Ishikawa (cell line): ENCODE data around the gene DPYD.

Experiments
- CEBPB ChIP-seq: IDR thresholded peaks from 2 replicates; pipeline ENCODE4 v1.6.1; 2012
- CREB1 ChIP-seq: IDR thresholded peaks from 2 replicates; pipeline ENCODE4 v1.6.1; 2012; ENCODE audit warnings: low read depth
- EGR1 ChIP-seq: IDR thresholded peaks from 2 replicates; pipeline ENCODE4 v1.6.1; 2012
- EP300 ChIP-seq: IDR thresholded peaks from 2 replicates; pipeline ENCODE4 v1.6.1; 2012; ENCODE audit warnings: borderline replicate concordance
- FOXM1 ChIP-seq: IDR thresholded peaks from 2 replicates; pipeline ENCODE4 v1.6.1; 2012; ENCODE audit warnings: low read depth, borderline replicate concordance
- NFIC ChIP-seq: IDR thresholded peaks from 2 replicates; pipeline ENCODE4 v1.6.1; 2012
- RAD21 ChIP-seq: IDR thresholded peaks from 2 replicates; pipeline ENCODE4 v1.6.1; 2012; ENCODE audit warnings: low read depth
- TAF1 ChIP-seq: IDR thresholded peaks from 2 replicates; pipeline ENCODE4 v1.6.1; 2012; ENCODE audit warnings: low read depth, mild to moderate bottlenecking
- TCF12 ChIP-seq: IDR thresholded peaks from 2 replicates; pipeline ENCODE4 v1.6.1; 2012; ENCODE audit warnings: low read depth
- TEAD4 ChIP-seq: IDR thresholded peaks from 2 replicates; pipeline ENCODE4 v1.6.1; 2012
- YY1 ChIP-seq: IDR thresholded peaks from 2 replicates; pipeline ENCODE4 v1.6.1; 2012; ENCODE audit warnings: low read depth
- ZBTB7A ChIP-seq: IDR thresholded peaks from 2 replicates; pipeline ENCODE4 v1.6.1; 2012; ENCODE audit warnings: low read depth
- TF ChIP-seq, protein P1 (sequence below): IDR thresholded peaks from 2 replicates; pipeline ENCODE4 v1.6.1; 2012; ENCODE audit warnings: low read depth, mild to moderate bottlenecking
- TF ChIP-seq, protein P2 (sequence below): IDR thresholded peaks from 2 replicates; pipeline ENCODE4 v1.6.1; 2012

DNA sequence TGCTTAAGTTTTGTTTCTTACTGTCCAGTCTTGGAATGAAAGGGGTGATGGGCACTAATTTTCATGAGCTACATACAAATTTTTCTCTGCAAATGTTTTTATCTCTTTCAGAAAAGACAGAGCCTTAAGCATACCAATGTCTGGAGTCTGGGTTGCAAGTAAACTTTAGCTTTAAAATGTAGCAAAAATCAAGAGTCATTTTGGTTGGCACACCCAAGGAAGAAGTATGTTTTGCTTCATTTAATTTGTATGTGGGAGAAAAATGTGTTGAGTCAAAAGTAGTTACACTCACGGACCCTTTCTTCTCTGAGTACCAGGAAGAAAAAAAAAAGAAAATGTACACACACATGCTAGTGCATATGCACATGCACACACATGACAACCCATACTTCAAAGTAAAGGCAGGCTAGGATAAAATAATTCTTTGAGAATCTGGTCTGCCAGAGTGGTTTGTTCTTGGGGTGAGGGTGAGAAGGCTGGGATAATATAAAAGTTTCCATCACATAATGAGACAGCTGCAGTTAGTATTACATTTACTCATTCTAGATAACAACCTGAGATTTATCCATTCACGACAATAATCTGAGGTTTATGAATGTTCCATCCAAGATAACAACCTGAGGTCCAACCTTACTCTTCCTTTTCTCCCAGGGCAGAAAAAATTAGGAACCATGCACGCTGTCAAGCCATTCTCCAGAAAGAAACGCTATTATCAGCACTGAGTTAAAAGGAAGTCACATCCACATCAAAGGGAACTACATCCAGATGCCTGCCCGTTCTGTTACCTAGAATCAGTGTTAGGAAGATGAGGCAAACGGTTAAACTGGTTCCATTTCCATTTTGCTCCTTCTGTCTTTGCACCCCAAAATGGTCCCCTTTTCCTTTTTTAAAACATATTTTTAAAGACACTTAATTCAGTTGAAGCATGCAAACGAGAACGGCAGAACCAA is 9.3 kb downstream of the DPYD start:
- no peak for TF ChIP-seq CREB1
- no peak for TF ChIP-seq EP300
- no peak for TF ChIP-seq ZBTB7A
- no peak for TF ChIP-seq FOXM1
- TF ChIP-seq YY1 = no peak
- no peak for TF ChIP-seq TAF1
- TF ChIP-seq TEAD4 = no peak
- TF ChIP-seq, protein P1, sequence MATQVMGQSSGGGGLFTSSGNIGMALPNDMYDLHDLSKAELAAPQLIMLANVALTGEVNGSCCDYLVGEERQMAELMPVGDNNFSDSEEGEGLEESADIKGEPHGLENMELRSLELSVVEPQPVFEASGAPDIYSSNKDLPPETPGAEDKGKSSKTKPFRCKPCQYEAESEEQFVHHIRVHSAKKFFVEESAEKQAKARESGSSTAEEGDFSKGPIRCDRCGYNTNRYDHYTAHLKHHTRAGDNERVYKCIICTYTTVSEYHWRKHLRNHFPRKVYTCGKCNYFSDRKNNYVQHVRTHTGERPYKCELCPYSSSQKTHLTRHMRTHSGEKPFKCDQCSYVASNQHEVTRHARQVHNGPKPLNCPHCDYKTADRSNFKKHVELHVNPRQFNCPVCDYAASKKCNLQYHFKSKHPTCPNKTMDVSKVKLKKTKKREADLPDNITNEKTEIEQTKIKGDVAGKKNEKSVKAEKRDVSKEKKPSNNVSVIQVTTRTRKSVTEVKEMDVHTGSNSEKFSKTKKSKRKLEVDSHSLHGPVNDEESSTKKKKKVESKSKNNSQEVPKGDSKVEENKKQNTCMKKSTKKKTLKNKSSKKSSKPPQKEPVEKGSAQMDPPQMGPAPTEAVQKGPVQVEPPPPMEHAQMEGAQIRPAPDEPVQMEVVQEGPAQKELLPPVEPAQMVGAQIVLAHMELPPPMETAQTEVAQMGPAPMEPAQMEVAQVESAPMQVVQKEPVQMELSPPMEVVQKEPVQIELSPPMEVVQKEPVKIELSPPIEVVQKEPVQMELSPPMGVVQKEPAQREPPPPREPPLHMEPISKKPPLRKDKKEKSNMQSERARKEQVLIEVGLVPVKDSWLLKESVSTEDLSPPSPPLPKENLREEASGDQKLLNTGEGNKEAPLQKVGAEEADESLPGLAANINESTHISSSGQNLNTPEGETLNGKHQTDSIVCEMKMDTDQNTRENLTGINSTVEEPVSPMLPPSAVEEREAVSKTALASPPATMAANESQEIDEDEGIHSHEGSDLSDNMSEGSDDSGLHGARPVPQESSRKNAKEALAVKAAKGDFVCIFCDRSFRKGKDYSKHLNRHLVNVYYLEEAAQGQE = no peak
- no peak for TF ChIP-seq RAD21
- TF ChIP-seq, protein P2, sequence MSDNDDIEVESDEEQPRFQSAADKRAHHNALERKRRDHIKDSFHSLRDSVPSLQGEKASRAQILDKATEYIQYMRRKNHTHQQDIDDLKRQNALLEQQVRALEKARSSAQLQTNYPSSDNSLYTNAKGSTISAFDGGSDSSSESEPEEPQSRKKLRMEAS = no peak
- TF ChIP-seq NFIC = no peak
- TF ChIP-seq EGR1 = no peak
- no peak for TF ChIP-seq CEBPB
- no peak for TF ChIP-seq TCF12
